Stimulated activated CD8-positive, alpha-beta memory T cell treated with anti-CD3 and anti-CD28 coated beads, Interleukin-2, amount 100 ng/mL, for 48 hours (primary cell): ENCODE data around the gene DEFB113.

Experiments
- DNase-seq, 2 donors: peaks; one replicate each; pipeline ENCODE4 v3.0.0-alpha.2; 2020; ENCODE audit warnings: low read depth in 2 of 2

DEFB113 gene

DNA sequence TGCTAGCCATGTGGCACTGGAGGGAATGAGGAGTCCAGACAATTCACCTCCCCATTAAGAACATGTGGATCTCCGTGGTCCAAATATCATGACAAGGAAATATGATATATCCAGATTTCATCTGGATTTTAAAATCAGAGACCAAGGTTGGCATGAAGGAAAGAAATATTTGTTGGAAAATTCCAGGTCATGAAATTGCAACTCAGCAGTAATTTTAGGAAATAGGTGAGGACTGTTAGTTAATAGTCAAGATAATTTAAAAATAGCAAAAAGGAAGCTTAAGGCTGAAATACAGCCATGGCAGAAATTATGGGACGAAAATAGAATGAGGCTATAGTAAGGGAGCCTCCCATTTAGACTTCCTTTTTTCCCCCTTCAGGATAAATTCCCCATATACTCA lies 32.4 kb downstream of the DEFB113 start:
- no peak for DNase-seq

DNA sequence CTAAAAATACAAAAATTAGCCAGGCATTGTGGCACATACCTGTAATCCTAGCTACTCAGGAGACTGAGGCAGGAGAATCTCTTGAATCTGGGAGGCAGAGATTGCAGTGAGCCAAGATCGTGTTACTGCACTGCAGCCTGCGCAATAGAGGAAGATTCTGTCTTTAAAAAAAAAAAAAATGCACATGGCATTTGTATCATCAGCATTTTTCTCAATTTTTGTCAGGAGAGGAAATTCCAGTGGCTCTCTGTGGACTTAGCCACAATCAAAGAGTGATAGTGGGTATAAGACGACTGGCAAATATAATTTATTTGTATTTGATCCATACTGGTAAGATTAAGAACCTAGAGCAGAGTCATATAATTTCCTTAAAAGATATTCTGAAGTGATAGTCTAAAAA lies 34.0 kb downstream of the DEFB113 start:
- no peak for DNase-seq

DNA sequence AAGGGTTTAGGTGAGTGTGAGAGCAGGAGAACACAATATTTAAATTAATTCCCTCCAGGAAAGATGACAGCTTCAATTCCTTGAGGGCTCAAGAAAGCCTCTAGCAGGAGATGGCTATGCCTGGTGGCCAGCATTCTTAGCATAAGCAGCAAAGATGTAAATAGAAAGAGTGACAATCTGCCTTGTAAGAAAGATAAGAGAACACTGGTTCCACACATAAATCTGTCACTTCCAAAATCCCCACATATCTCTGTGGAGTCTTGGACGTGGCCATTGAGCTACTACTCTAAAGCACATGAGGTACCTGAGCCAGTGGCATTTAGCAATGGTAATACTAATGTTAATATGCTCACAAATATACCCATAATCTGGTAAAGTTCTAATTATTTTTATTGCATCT lies 34.7 kb downstream of the DEFB113 start:
- no peak for DNase-seq

DNA sequence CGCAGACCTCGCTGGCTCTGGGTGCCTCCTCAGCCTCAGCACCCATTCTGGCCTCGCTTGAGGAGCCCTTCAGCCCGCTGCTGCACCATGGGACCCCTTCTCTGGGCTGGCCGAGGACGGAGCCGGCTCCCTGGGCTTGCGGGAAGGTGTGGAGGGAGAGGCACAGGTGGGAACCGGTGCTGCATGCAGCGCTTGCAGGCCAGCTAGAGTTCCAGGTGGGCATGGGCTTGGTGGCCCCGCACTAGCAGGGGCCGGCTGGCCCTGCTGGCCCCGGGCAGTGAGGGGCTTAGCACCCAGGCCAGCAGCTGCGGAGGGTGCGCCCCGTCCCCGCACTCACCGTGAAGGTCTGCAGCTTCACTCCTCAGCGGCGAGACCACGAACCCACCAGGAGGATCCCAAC lies 35.9 kb downstream of the DEFB113 start:
- no peak for DNase-seq

DNA sequence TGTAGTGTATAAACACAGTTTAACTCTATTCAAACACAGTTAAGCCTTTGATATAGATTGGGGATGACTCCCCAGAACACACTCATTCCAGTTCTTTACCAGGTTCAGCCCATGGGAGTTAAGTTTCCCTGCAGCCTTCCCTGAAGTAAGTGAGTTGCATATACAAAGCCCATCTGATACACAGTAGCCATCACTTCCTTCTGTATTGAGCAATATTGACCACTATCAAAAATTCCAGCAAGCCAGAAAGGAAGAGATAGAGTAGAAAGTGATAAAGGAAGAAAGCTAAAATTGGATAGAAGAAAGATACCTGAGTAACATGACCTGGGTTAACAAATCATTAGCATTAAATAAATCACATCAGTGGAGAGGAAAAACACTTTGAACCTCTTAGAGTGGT lies 40.1 kb downstream of the DEFB113 start:
- no peak for DNase-seq

DNA sequence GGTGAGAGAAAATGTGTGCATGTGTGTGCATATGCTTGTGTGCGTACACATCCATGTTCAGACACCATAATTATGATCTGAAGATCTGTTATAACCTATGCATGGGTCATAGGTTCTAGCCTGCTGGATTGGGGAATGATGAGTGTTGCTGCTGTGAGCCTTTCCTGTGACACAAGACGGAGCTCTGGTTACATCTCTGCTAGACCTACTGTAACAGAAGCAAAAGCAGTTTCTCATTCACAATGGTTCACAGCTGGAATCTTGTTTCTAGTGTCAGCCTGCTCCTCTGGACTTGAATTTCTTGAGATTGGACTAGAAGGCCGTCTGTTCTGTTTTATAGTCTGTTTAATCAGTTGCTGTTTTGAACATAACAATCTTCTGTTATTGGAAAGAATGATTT lies 45.6 kb downstream of the DEFB113 start:
- DNase-seq: no peak

DNA sequence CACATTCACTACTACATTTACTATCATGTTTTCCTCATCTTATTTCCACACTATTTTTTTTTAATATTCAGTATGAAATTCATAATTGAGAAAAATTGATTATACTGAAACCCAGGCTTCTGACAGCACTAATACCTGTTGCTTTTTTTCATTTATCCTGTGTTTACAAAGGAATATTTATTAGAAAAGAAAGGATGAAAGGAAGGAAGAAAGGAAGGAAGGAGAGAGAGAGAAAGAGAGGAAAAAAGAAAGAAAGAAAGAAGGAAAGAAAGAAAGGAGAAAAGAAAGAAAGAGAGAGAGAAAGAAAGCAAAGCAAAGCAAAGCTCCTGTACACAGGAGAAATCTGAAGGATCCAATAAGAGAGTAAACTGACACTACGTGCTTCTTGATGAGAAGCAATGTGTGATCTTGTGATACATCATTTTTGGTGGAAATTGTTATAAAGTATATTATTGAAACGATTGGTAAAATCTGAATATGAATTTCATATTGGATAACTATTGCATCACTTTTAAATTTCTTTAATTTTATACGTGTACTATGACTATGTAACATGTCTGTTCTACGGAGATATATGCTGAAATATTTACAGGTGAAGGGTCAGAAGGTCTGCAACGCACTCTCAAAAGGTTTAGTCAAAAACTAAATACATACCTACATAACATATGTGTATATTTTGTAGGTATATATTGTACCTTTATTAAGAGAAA lies 49.3 kb downstream of the DEFB113 start:
- DNase-seq: no peak

DNA sequence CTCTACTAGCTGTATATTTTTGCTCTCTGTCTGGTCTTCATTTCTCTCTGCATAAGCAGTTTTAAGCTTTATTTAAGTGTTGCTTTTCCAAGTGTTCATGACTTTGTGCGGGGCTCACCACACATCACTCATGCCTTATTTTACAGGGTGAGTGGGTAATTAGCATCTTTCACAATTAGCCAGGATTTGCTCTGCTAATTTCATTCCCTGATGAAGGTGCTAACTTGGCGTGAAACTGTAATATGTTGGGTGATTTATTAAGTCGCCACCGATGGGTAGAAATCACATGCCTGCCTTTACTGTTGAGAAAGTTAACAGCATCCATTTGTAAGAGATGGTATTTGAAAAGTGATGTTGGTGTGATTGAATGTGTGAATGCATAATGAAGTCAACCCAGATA lies 50.2 kb downstream of the DEFB113 start:
- no peak for DNase-seq

DNA sequence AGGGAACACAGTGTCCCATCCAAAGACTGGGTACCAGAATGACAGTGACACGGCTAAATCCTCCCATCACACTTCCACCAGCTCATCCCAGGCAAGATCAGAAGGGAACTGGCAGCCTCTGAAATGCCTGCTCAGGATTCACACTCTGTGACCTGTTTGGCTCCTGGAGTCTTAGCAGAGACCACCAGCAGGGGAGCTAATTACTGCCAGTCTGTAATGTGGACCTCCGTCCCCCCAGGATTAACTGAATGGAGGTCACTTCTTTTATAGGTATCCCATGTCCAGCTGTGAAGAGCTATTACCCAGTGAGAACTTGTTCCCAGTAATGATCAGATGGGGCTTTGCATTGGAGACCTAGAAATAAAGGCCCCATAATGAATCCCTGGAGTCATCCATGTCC lies 50.6 kb downstream of the DEFB113 start:
- no peak for DNase-seq
